ENCODE results near the gene MCTP1.

MCTP1 gene

DNA sequence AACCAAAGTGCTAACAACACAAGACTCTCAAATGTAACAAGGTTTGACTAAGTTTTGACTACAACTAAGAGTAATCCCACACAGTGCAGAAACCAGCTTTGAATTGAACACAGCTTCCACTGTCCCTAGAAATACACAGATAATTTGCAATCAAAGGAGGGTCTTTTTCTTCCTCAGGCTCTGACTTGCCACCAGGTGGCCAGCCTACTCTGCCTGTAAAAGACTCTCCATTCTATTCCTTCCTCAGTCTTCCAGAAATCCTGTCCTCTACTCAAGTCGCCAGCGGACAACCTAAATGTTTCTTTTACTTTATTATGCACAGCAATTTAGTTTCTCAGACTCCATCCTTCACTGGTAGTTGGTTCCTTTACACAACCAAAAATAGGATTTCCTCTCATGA lies 32.2 kb upstream of the MCTP1 start:
- ATAC-seq (ENCODE audit: low read depth) (no peak), DNase-seq (ENCODE audit: low spot score) (no peak)
- no peak overlapping the region for H3K27ac ChIP-seq (ENCODE audit: poor library complexity, severe bottlenecking)
- no peaks in the 10 kb centered on the region for H3K36me3 ChIP-seq (ENCODE audit: low read depth)
- H3K4me1 ChIP-seq (ENCODE audit: insufficient read depth, poor library complexity, severe bottlenecking) = no peaks in the 10 kb centered on the region
- no peaks in the 10 kb centered on the region for H3K27me3 ChIP-seq (ENCODE audit: insufficient read depth, poor library complexity, severe bottlenecking)
- no peak overlapping the region for H3K4me3 ChIP-seq (ENCODE audit: severe bottlenecking)
- no peaks in the 10 kb centered on the region for H3K9me3 ChIP-seq (ENCODE audit: severe bottlenecking)
- TF ChIP-seq, protein P1, sequence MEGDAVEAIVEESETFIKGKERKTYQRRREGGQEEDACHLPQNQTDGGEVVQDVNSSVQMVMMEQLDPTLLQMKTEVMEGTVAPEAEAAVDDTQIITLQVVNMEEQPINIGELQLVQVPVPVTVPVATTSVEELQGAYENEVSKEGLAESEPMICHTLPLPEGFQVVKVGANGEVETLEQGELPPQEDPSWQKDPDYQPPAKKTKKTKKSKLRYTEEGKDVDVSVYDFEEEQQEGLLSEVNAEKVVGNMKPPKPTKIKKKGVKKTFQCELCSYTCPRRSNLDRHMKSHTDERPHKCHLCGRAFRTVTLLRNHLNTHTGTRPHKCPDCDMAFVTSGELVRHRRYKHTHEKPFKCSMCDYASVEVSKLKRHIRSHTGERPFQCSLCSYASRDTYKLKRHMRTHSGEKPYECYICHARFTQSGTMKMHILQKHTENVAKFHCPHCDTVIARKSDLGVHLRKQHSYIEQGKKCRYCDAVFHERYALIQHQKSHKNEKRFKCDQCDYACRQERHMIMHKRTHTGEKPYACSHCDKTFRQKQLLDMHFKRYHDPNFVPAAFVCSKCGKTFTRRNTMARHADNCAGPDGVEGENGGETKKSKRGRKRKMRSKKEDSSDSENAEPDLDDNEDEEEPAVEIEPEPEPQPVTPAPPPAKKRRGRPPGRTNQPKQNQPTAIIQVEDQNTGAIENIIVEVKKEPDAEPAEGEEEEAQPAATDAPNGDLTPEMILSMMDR (IDR thresholded peaks at IDR 0.05; ENCODE audit: poor library complexity, severe bottlenecking) = peak; percentile 17

DNA sequence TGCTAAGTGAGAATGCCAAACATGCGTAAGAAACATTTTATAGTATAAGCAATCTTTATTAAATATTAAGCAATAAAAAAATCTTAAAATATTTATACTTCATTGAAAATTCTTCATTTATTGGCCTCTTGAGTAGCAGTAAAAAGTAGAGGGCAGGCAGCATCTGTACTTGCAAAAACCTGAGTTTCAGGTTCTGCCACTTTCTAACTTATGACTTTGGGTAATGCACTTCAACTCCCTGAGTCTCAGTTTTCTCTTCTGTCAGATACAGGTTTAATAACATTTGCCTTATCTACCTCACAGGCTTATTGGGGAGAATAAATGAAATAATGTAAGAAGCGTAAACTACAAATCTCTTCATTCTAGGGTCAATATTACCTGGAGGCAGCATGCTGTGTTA lies 19.8 kb upstream of the MCTP1 start:
- Histone ChIP-seq H3K4me1 (ENCODE audit: insufficient read depth, poor library complexity, severe bottlenecking) (no peaks in the 10 kb centered on the region), H3K27ac (ENCODE audit: poor library complexity, severe bottlenecking) (no peak overlapping the region), H3K36me3 (ENCODE audit: low read depth) (no peaks in the 10 kb centered on the region), H3K4me3 (ENCODE audit: severe bottlenecking) (no peak overlapping the region), H3K27me3 (ENCODE audit: insufficient read depth, poor library complexity, severe bottlenecking) (peaks cover 29% of the 10 kb centered on the region), H3K9me3 (ENCODE audit: severe bottlenecking) (peaks cover 2% of the 10 kb centered on the region)
- TF ChIP-seq, protein P1 (IDR thresholded peaks at IDR 0.05; ENCODE audit: poor library complexity, severe bottlenecking) = no peak
- DNase-seq (ENCODE audit: low spot score) (no peak), ATAC-seq (ENCODE audit: low read depth) (no peak)

DNA sequence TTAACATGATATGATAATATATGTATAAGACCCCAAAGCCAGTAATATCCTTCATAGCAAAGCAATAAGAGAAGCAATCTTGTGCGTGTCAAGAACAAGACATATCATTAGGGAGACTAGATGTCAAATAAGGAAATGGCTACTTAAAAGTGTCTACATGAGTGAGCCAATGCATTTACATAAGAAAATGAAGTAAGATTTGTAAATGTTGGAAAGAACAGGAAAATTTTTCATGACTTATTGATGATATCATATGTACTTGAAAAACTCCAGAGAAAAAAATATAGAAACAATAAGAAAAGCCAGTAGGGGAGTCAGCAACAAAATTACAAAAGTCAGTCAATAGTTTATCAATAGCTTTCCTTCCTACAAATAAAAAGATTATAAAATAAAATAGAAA lies 13.8 kb upstream of the MCTP1 start:
- no peak for DNase-seq (ENCODE audit: low spot score)
- ATAC-seq (ENCODE audit: low read depth) = no peak
- Histone ChIP-seq H3K4me1 (ENCODE audit: insufficient read depth, poor library complexity, severe bottlenecking) (no peaks in the 10 kb centered on the region), H3K27ac (ENCODE audit: poor library complexity, severe bottlenecking) (no peak overlapping the region), H3K9me3 (ENCODE audit: severe bottlenecking) (no peaks in the 10 kb centered on the region), H3K36me3 (ENCODE audit: low read depth) (no peaks in the 10 kb centered on the region), H3K4me3 (ENCODE audit: severe bottlenecking) (no peak overlapping the region), H3K27me3 (ENCODE audit: insufficient read depth, poor library complexity, severe bottlenecking) (peaks cover 40% of the 10 kb centered on the region)
- TF ChIP-seq, protein P1 (IDR thresholded peaks at IDR 0.05; ENCODE audit: poor library complexity, severe bottlenecking) = no peak

DNA sequence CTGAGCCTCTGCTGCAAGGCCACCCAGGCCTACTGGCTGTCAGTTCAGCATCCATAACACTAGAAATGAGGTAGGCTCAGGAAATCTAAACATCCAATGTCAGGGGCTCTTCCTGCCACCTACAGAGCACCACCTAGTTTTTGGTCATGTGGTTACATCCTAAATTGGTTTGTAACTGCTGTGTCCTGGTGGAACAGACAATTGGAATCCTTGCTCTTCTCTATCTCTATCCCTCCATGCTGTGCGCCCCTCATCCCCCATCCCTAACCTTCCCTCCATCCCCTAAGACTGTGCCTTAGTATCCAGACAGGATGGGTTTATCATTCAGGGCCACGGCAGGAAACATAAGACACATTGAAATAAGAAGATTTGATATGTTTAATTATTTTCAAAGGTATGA lies 11.4 kb upstream of the MCTP1 start:
- no peaks in the 10 kb centered on the region for H3K4me1 ChIP-seq (ENCODE audit: insufficient read depth, poor library complexity, severe bottlenecking)
- peaks cover 39% of the 10 kb centered on the region for H3K27me3 ChIP-seq (ENCODE audit: insufficient read depth, poor library complexity, severe bottlenecking)
- H3K9me3 ChIP-seq (ENCODE audit: severe bottlenecking) = no peaks in the 10 kb centered on the region
- H3K27ac ChIP-seq (ENCODE audit: poor library complexity, severe bottlenecking) = no peak overlapping the region
- no peaks in the 10 kb centered on the region for H3K36me3 ChIP-seq (ENCODE audit: low read depth)
- no peak for ATAC-seq (ENCODE audit: low read depth)
- no peak for DNase-seq (ENCODE audit: low spot score)
- no peak overlapping the region for H3K4me3 ChIP-seq (ENCODE audit: severe bottlenecking)
- TF ChIP-seq, protein P1 (IDR thresholded peaks at IDR 0.05; ENCODE audit: poor library complexity, severe bottlenecking) = no peak

DNA sequence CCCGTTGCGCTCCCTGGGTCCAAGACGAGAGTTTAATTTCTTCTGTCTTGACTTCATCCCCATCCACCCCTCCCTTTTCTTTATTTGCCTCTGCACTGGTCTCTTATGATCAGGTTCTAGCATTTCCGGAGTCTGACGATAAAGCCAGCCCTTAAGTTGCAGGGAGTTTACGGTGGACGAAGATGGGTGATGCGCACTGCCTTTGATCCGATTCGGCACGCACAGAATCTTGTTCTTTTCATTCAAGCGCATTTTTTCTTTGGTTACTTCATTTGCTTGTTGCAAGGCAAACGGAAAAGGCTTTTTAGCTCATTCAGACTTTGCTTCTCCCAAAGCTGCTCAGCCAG lies 488 bp upstream of the MCTP1 start:
- Histone ChIP-seq H3K9me3 (ENCODE audit: severe bottlenecking) (no peaks in the 10 kb centered on the region), H3K27me3 (ENCODE audit: insufficient read depth, poor library complexity, severe bottlenecking) (peaks cover 87% of the 10 kb centered on the region)

More for the DNA sequence above, 488 bp upstream of the MCTP1 start:
- ATAC-seq (ENCODE audit: low read depth) (peak; percentile 7; the same call in 1 of the 3 replicates), DNase-seq (ENCODE audit: low spot score) (no peak)
- Histone ChIP-seq H3K4me1 (ENCODE audit: insufficient read depth, poor library complexity, severe bottlenecking) (no peaks in the 10 kb centered on the region), H3K36me3 (ENCODE audit: low read depth) (no peaks in the 10 kb centered on the region), H3K27ac (ENCODE audit: poor library complexity, severe bottlenecking) (no peak overlapping the region), H3K4me3 (ENCODE audit: severe bottlenecking) (peak overlapping the region; percentile 26)
- TF ChIP-seq, protein P1 (IDR thresholded peaks at IDR 0.05; ENCODE audit: poor library complexity, severe bottlenecking) = no peak

Measured in RWPE2 (cell line).